Sigmoid colon (tissue), 4 donors: ENCODE data around the gene STX1B.

Experiments
- CTCF ChIP-seq, 4 experiments: fragments of 450-650 bp in 3 of 4; fragments of 200-600 bp in 1 of 4; IDR thresholded peaks; one replicate each; pipeline ENCODE4 v1.5.1; 2016 to 2019; ENCODE audit warnings: antibody characterized with exemption in 4 of 4, mild to moderate bottlenecking in 3 of 4, moderate library complexity in 2 of 4
- EP300 ChIP-seq, 4 donors: sonication (generic); formaldehyde crosslinking; IDR thresholded peaks; one replicate each; pipeline ENCODE4 v1.6.1; 2017; ENCODE audit warnings: antibody characterized with exemption in 4 of 4
- POLR2A ChIP-seq, 2 donors: fragments of 450-650 bp; IDR thresholded peaks; one replicate each; pipeline ENCODE4 v1.6.1; 2016; ENCODE audit warnings: antibody characterized with exemption in 2 of 2, mild to moderate bottlenecking in 2 of 2, moderate library complexity in 2 of 2

GRCh38 chr16:31010585-31011325, at the start of gene STX1B:
- TF ChIP-seq CTCF (IDR thresholded peaks at IDR 0.05) (no peak), EP300 (IDR thresholded peaks at IDR 0.05) (no peak), POLR2A (IDR thresholded peaks at IDR 0.05) (no peak)
